Stimulated activated CD8-positive, alpha-beta memory T cell treated with anti-CD3 and anti-CD28 coated beads, Interleukin-4, amount 100 ng/mL, for 24 hours (primary cell): Measurements from ENCODE around the gene PRDM15.
"Not testable (repeated sequence)": the region's sequence is repeated elsewhere in the genome, so short reads cannot be mapped to it uniquely, and the experiment has no call there.

Experiments
- DNase-seq: peaks from one replicate; pipeline ENCODE4 v3.0.0-alpha.2; 2020; ENCODE audit warnings: low read depth

Gene PRDM15

GRCh38 chr21:41805643-41806042, 73.5 kb downstream of the PRDM15 start:
- no peak for DNase-seq

- DNase-seq, result no peak
Observed at GRCh38 chr21:41805038-41805437, 74.1 kb downstream of the PRDM15 start.

- no peak for DNase-seq
Observed at GRCh38 chr21:41804381-41804780, 74.8 kb downstream of the PRDM15 start.

- no peak for DNase-seq
Observed at GRCh38 chr21:41803316-41803715, 75.8 kb downstream of the PRDM15 start.

GRCh38 chr21:41802684-41803083, 76.5 kb downstream of the PRDM15 start:
- DNase-seq, result no peak

GRCh38 chr21:41802198-41802584, 77.0 kb downstream of the PRDM15 start:
- no peak for DNase-seq

- no peak for DNase-seq
Observed at GRCh38 chr21:41801321-41802197, 77.6 kb downstream of the PRDM15 start.

- no peak for DNase-seq
Observed at GRCh38 chr21:41800425-41801320, 78.5 kb downstream of the PRDM15 start.

GRCh38 chr21:41799763-41800162, 79.4 kb downstream of the PRDM15 start:
- no peak for DNase-seq

GRCh38 chr21:41798326-41798725, 80.8 kb downstream of the PRDM15 start:
- no peak for DNase-seq

- no peak for DNase-seq
Observed at GRCh38 chr21:41796476-41797080, 82.6 kb downstream of the PRDM15 start.

GRCh38 chr21:41795726-41796125, 83.4 kb downstream of the PRDM15 start:
- no peak for DNase-seq

GRCh38 chr21:41794600-41794999, 84.5 kb downstream of the PRDM15 start:
- no peak for DNase-seq

GRCh38 chr21:41792711-41793110, 86.4 kb downstream of the PRDM15 start:
- no peak for DNase-seq

- DNase-seq, result no peak
Observed at GRCh38 chr21:41786509-41786987, 92.6 kb downstream of the PRDM15 start.

- DNase-seq, result not testable (repeated sequence)
Observed at GRCh38 chr21:41785262-41785661, 93.9 kb downstream of the PRDM15 start.

- DNase-seq, result no peak
Observed at GRCh38 chr21:41784456-41785102, 94.6 kb downstream of the PRDM15 start.

- no peak for DNase-seq
Observed at GRCh38 chr21:41783476-41784180, 95.5 kb downstream of the PRDM15 start.

- no peak for DNase-seq
Observed at GRCh38 chr21:41781050-41781410, 98.1 kb downstream of the PRDM15 start.

GRCh38 chr21:41780337-41781049, 98.7 kb downstream of the PRDM15 start:
- no peak for DNase-seq

- no peak for DNase-seq
Observed at GRCh38 chr21:41779659-41780058, 99.5 kb downstream of the PRDM15 start.
